Activated CD4-positive, alpha-beta memory T cell treated with anti-CD3 and anti-CD28 coated beads, Interleukin-2, amount 10 ng/mL, durations not matched to agents 7 days and 5 days (primary cell): Measurements from ENCODE around the gene NRDE2. TPM values are rescaled to one million over a fixed set of nuclear protein-coding genes. Genes with fewer than 3 reads are reported as not detected.

ENCODE experiments used
- CTCF ChIA-PET: fragments of 350-600 bp; sonication (Branson Sonifier 250); formaldehyde crosslinking; loops from one replicate; lab custom pipeline; 2021; ENCODE audit warnings: antibody characterized with exemption, inconsistent platforms; lab: Charles Lee
- POLR2A ChIA-PET: fragments of 350-600 bp; sonication (Branson Sonifier 250); formaldehyde crosslinking; loops from one replicate; lab custom pipeline; 2021; ENCODE audit warnings: antibody characterized with exemption; lab: Charles Lee
- DNase-seq: peaks from one replicate; pipeline ENCODE4 v3.0.0-alpha.2; 2020
- H3K27ac Mint-ChIP-seq: one replicate; pipeline ENCODE4 v1.8.0; 2021; ENCODE audit warnings: mild to moderate bottlenecking, mixed read lengths
- H3K27me3 Mint-ChIP-seq: one replicate; pipeline ENCODE4 v1.8.0; 2021; ENCODE audit warnings: mixed read lengths
- H3K36me3 Mint-ChIP-seq: one replicate; pipeline ENCODE4 v1.8.0; 2021; ENCODE audit warnings: low read depth, mixed read lengths
- H3K4me1 Mint-ChIP-seq: one replicate; pipeline ENCODE4 v1.8.0; 2021; ENCODE audit warnings: mixed read lengths
- H3K4me3 Mint-ChIP-seq: one replicate; pipeline ENCODE4 v1.8.0; 2021; ENCODE audit warnings: mild to moderate bottlenecking, mixed read lengths
- H3K9me3 Mint-ChIP-seq: one replicate; pipeline ENCODE4 v1.8.0; 2021; ENCODE audit warnings: mixed read lengths
- total RNA-seq, 2 experiments: library from RNA; stranded (reverse); gene quantifications; one replicate each; pipeline ENCODE4 v1.2.3, GENCODE V29; 2021

The NRDE2 gene
- total RNA-seq, result 10 to 100 TPM; 20.3 to 21.7 TPM

DNA sequence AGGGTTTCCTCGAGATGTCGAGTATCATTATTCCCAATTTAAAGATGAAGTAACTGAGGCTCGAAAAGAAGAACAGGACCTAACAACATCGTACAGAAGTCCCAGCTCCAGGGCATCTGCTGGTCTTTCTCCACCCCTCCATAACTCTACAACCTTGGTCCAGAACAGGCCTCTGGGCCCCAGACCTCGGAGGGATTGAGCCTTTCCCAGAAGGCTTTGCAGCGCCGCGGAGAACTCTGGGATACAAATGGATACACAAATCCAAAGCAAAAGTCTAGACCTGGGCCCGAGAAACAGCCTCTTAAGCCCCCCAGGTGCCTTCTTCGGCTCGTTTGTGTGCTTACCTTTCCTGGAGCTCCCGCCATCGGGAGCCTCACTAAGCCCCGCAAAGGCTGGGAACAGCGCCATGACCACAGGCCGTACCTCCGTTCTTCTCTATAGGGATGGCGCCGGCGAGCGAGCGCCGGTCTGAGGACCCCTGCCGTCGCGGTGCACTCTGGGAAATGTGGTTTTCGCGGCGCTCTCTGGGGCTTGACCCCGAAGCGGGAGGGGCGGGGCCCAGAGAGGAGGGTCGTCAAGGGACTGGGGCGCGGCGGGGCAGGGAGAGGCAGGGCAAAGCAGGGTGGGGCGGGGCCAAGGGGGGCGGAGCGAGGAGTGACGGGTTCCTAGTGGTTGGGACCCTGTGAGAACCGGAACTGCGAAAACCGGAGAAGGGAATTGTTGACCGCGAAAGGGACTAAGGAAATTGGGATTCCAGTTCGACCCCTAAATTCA, at the start of gene NRDE2:
Gene NRDE2, minus strand, starts transcription at position 445 of the 774 bp plus-strand sequence. Its CDS starts 37 bp downstream, at position 408.
- CTCF ChIA-PET, result interaction anchor here (1.0 to 1.6 kb wide), 3 partner anchors 22 to 68 kb away, joined by 3 to 9 read pairs (median 4); no protein-coding TSS in a partner anchor

GRCh38 chr14:90381011-90381786, 49.5 kb upstream of the NRDE2 start:
- no peaks in the 10 kb centered on the region for H3K9me3 Mint-ChIP-seq
- no peaks in the 10 kb centered on the region for H3K36me3 Mint-ChIP-seq
- DNase-seq, result no peak
- no peaks in the 10 kb centered on the region for H3K27me3 Mint-ChIP-seq
- ChIA-PET CTCF (interaction anchor here (0.6 to 2.9 kb wide), 4 partner anchors 18 to 377 kb away, joined by 3 to 24 read pairs (median 6); no protein-coding TSS in a partner anchor), POLR2A (interaction anchor here (1.1 to 12.0 kb wide), 8 partner anchors 12 to 426 kb away, joined by 3 to 733 read pairs (median 8); partner anchors contain the start of genes CALM1, EFCAB11, NRDE2 and PSMC1)
- H3K27ac Mint-ChIP-seq, result no peak overlapping the region
- H3K4me1 Mint-ChIP-seq, result peaks cover 18% of the 10 kb centered on the region
- H3K4me3 Mint-ChIP-seq, result peak overlapping the region; percentile 32

More for the DNA sequence above, at the start of gene NRDE2:
- Mint-ChIP-seq H3K36me3 (peaks cover 6% of the 10 kb centered on the region), H3K9me3 (no peaks in the 10 kb centered on the region), H3K27ac (peak within 1 kb of the TSS; percentile 83), H3K27me3 (peaks cover 15% of the 10 kb centered on the region), H3K4me1 (peaks cover 25% of the 10 kb centered on the region), H3K4me3 (peak within 1 kb of the TSS; percentile 95)
- DNase-seq, result peak; percentile 96
- POLR2A ChIA-PET, result interaction anchor here (0.6 to 2.4 kb wide), 10 partner anchors 10 to 728 kb away, joined by 3 to 33 read pairs (median 4); partner anchors contain the start of genes CALM1 and PSMC1

DNA sequence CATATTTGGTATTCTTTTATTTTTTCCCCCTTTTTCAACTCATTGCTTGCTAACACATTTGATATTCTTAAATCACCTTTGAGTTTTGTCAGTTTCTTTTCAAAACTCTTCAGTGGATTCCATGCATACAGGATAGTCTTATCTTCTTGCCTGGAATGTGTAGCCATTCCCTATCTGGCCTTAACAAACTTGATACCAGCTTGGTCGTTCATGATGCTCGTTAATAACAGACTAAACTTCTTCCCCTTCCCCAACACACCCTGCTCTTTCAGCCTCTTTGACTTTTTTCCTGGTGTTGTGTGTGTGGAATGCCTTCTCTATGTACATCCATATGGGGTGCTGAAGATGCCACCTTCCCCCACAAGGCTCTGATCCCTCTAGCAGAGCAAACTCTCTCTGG, 47.4 kb upstream of the NRDE2 start:
- POLR2A ChIA-PET, result interaction anchor here (0.8 to 12.0 kb wide), 2 partner anchors 21 to 48 kb away, joined by 4 to 733 read pairs; partner anchors contain the start of gene CALM1
- H3K9me3 Mint-ChIP-seq, result no peaks in the 10 kb centered on the region

GRCh38 chr14:90378249-90378648, 46.5 kb upstream of the NRDE2 start:
- no peak for DNase-seq
- Mint-ChIP-seq H3K27ac (no peak overlapping the region), H3K36me3 (no peaks in the 10 kb centered on the region), H3K9me3 (no peaks in the 10 kb centered on the region), H3K27me3 (no peaks in the 10 kb centered on the region), H3K4me1 (no peaks in the 10 kb centered on the region), H3K4me3 (no peak overlapping the region)
- CTCF ChIA-PET, result no interaction called here
- POLR2A ChIA-PET, result interaction anchor here (0.8 to 12.0 kb wide), 2 partner anchors 22 to 47 kb away, joined by 4 to 733 read pairs; partner anchors contain the start of gene CALM1

More for the DNA sequence above, 47.4 kb upstream of the NRDE2 start:
- Mint-ChIP-seq H3K4me1 (peaks cover 2% of the 10 kb centered on the region), H3K36me3 (no peaks in the 10 kb centered on the region), H3K4me3 (no peak overlapping the region), H3K27me3 (no peaks in the 10 kb centered on the region), H3K27ac (no peak overlapping the region)
- DNase-seq, result no peak
- CTCF ChIA-PET, result no interaction called here

DNA sequence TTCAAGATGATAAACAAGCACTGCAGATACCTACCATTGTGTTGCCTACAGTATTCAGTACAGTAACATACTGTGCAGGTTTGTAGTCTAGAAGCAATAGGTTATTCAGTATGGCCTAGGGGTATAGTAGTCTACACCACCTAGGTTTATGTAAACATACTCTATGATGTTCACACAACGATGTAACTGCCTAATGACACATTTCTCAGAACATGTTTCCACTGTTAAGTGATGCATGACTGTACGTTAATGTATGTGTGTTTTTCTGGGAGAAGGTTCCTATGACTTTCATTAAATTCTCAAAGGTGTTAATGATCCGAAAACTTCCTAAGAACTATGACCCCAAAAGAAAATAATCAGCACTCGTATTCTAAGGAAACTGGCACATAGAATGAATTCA, 44.2 kb upstream of the NRDE2 start:
- Mint-ChIP-seq H3K4me3 (no peak overlapping the region), H3K36me3 (no peaks in the 10 kb centered on the region), H3K27ac (no peak overlapping the region), H3K27me3 (no peaks in the 10 kb centered on the region), H3K9me3 (no peaks in the 10 kb centered on the region), H3K4me1 (no peaks in the 10 kb centered on the region)
- DNase-seq, result no peak
- ChIA-PET CTCF (interaction anchor here (1.1 kb wide), 1 partner anchor 24 kb away, joined by 3 read pairs; no protein-coding TSS in a partner anchor), POLR2A (no interaction called here)

- no peaks in the 10 kb centered on the region for H3K9me3 Mint-ChIP-seq
- peaks cover 2% of the 10 kb centered on the region for H3K27me3 Mint-ChIP-seq
- no peaks in the 10 kb centered on the region for H3K36me3 Mint-ChIP-seq
- POLR2A ChIA-PET, result interaction anchor here (0.6 to 1.8 kb wide), 4 partner anchors 8 to 26 kb away, joined by 3 to 9 read pairs (median 4); no protein-coding TSS in a partner anchor
- no peak overlapping the region for H3K27ac Mint-ChIP-seq
- no peaks in the 10 kb centered on the region for H3K4me1 Mint-ChIP-seq
- no peak for DNase-seq
- no peak overlapping the region for H3K4me3 Mint-ChIP-seq
- CTCF ChIA-PET, result interaction anchor here (1.1 kb wide), 1 partner anchor 25 kb away, joined by 3 read pairs; no protein-coding TSS in a partner anchor
These were observed 43.1 kb upstream of the NRDE2 start for GRCh38 chr14:90374813-90375212.

GRCh38 chr14:90373887-90374286, 42.1 kb upstream of the NRDE2 start:
- no peak for DNase-seq
- ChIA-PET CTCF (interaction anchor here (0.6 kb wide), 1 partner anchor 47 kb away, joined by 4 read pairs; no protein-coding TSS in a partner anchor), POLR2A (interaction anchor here (1.2 to 1.8 kb wide), 3 partner anchors 9 to 10 kb away, joined by 3 to 9 read pairs (median 4); no protein-coding TSS in a partner anchor)
- H3K27ac Mint-ChIP-seq, result no peak overlapping the region
- H3K36me3 Mint-ChIP-seq, result no peaks in the 10 kb centered on the region
- H3K27me3 Mint-ChIP-seq, result peaks cover 2% of the 10 kb centered on the region
- no peaks in the 10 kb centered on the region for H3K4me1 Mint-ChIP-seq
- H3K4me3 Mint-ChIP-seq, result no peak overlapping the region
- no peaks in the 10 kb centered on the region for H3K9me3 Mint-ChIP-seq

- H3K9me3 Mint-ChIP-seq, result no peaks in the 10 kb centered on the region
- no peak overlapping the region for H3K4me3 Mint-ChIP-seq
- POLR2A ChIA-PET, result interaction anchor here (1.4 to 2.9 kb wide), 4 partner anchors 13 to 30 kb away, joined by 3 to 10 read pairs (median 6); partner anchors contain the start of gene CALM1
- H3K27me3 Mint-ChIP-seq, result peaks cover 5% of the 10 kb centered on the region
- CTCF ChIA-PET, result interaction anchor here (1.1 to 1.8 kb wide), 3 partner anchors 31 to 389 kb away, joined by 3 to 8 read pairs (median 4); no protein-coding TSS in a partner anchor
- H3K4me1 Mint-ChIP-seq, result no peaks in the 10 kb centered on the region
- H3K36me3 Mint-ChIP-seq, result no peaks in the 10 kb centered on the region
- no peak for DNase-seq
- H3K27ac Mint-ChIP-seq, result no peak overlapping the region
These were observed 37.4 kb upstream of the NRDE2 start for GRCh38 chr14:90368946-90369721.

DNA sequence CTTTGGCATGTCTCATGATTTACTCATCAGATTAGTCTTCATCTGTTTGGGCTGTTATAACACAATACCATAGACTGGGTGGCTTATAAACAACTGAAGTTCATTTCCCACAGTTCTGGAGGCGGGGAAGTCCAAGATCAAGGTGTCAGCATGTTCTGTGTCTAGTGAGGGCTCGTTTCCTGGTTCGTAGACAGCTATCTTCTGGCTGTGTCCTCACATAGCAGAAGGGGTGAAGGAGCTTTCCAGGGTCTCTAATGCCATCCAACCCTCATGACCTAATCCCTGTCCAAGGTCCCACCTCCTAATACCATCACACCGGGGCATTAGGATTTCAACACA, 30.8 kb upstream of the NRDE2 start:
- no peak for DNase-seq
- H3K27ac Mint-ChIP-seq, result no peak overlapping the region
- H3K4me1 Mint-ChIP-seq, result no peaks in the 10 kb centered on the region
- H3K27me3 Mint-ChIP-seq, result peaks cover 18% of the 10 kb centered on the region
- CTCF ChIA-PET, result no interaction called here
- H3K4me3 Mint-ChIP-seq, result no peak overlapping the region
- POLR2A ChIA-PET, result interaction anchor here (0.6 kb wide), 1 partner anchor 34 kb away, joined by 3 read pairs; the partner anchor contains the start of gene CALM1
- H3K36me3 Mint-ChIP-seq, result no peaks in the 10 kb centered on the region
- no peaks in the 10 kb centered on the region for H3K9me3 Mint-ChIP-seq

GRCh38 chr14:90361865-90362557, 30.3 kb upstream of the NRDE2 start:
- no peak overlapping the region for H3K27ac Mint-ChIP-seq
- H3K36me3 Mint-ChIP-seq, result no peaks in the 10 kb centered on the region
- no peak for DNase-seq
- ChIA-PET POLR2A (interaction anchor here (0.6 kb wide), 1 partner anchor 35 kb away, joined by 3 read pairs; the partner anchor contains the start of gene CALM1), CTCF (no interaction called here)
- no peaks in the 10 kb centered on the region for H3K4me1 Mint-ChIP-seq
- H3K4me3 Mint-ChIP-seq, result no peak overlapping the region
- H3K27me3 Mint-ChIP-seq, result peaks cover 21% of the 10 kb centered on the region
- no peaks in the 10 kb centered on the region for H3K9me3 Mint-ChIP-seq

GRCh38 chr14:90358359-90358758, 26.6 kb upstream of the NRDE2 start:
- Mint-ChIP-seq H3K9me3 (no peaks in the 10 kb centered on the region), H3K36me3 (no peaks in the 10 kb centered on the region), H3K4me1 (no peaks in the 10 kb centered on the region), H3K27me3 (peaks cover 15% of the 10 kb centered on the region), H3K4me3 (no peak overlapping the region), H3K27ac (no peak overlapping the region)
- POLR2A ChIA-PET, result interaction anchor here (0.6 kb wide), 1 partner anchor 27 kb away, joined by 3 read pairs; no protein-coding TSS in a partner anchor
- CTCF ChIA-PET, result no interaction called here
- DNase-seq, result no peak
